Activated CD4-positive, alpha-beta T cell treated with anti-CD3 and anti-CD28 coated beads, Interleukin-2, Interleukin-6, amounts not matched to agents 100 ng/mL and 50 ng/mL, durations not matched to agents 16 hours and 8 hours (primary cell): ENCODE data around the gene SUSD3.
"Not testable (repeated sequence)": the region's sequence is repeated elsewhere in the genome, so short reads cannot be mapped to it uniquely, and the experiment has no call there.

ENCODE experiments used
- DNase-seq: peaks from one replicate; pipeline ENCODE4 v3.0.0-alpha.2; 2020

The SUSD3 gene

DNA sequence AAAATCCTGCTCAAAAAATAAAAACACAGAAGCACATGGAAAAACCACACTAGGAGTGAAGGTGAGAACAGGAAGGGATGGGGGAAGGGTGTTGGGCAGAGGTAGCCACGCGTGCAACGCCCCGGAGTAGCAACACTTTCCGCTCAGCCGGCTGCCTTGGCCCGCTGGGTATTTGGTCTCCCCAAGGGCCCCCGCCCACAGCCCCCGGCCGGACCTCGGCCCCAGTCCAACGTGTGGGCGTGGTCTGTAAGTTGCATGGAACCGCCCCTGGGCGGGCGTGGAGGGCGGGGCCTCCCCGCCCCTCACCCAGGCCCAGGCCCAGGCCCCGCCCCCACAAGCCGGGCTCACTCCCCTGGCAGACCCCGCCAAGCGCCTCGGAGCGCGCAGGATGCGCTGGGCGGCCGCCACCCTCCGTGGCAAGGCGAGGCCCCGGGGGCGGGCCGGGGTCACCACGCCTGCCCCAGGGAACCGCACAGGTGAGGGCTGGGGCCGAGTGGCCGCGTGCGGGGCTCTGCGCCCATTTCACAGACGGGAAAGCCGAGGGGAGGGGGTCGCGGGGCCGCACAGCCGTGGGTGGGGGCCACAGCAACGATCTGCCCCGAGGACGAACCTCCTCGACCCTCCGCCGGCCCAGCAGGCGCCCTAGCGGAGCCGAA lies at the start of gene SUSD3:
SUSD3 (plus strand) TSS at position 347 of the 656 bp plus-strand sequence; CDS start at position 389, 42 bp downstream.
- peak; percentile 81 for DNase-seq

DNA sequence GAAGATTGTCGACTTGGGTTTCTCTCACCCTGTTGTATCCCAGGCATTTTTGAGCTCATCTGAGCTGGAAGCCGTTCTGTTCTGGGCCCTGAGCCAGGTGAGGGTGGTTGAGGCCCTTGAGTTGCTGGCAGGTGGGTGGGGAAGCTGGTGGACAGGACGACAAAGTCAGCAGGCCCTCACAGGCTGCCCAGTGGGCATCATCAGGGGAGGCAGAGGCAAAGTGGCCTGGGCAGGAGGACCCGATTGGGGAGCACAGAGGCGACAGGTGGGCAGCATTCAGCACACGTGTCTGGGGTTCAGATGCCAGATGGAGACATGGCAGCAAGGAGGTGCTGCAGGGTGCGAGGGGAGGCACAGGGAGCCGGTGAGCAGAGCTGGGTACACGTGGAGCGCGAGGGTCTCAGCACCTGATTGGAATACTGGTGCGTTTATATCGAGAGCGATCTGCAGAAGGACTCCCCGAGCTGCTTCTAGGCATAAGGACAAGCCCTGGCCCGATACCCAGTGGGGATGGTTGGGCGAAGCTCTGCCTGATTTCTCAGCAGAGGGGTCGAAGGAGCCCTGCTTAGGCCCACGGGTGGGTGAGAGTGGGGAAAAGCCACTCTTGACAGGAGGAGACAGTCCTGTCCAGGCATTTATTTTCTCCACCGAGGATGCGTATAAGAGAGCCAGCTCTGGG lies 49.0 kb upstream of the SUSD3 start:
- DNase-seq, result no peak

DNA sequence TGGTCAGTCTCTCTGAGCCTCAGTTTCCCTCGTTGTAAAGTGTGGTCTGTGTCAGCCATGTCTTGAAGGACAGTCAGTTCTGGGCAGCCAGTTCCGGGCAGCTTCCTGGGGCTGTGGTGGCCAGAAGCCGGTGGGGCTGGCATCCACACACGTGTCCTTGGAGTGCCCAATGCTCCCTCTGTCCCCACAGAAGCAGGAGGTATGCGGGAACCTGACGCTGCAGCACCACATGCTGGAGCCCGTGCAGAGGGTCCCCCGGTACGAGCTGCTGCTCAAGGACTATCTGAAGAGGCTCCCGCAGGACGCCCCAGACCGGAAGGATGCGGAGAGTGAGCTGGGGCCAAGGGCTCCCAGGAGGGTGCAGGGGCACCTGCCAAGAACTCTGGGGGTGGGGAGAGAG lies 48.4 kb upstream of the SUSD3 start:
- DNase-seq, result no peak

DNA sequence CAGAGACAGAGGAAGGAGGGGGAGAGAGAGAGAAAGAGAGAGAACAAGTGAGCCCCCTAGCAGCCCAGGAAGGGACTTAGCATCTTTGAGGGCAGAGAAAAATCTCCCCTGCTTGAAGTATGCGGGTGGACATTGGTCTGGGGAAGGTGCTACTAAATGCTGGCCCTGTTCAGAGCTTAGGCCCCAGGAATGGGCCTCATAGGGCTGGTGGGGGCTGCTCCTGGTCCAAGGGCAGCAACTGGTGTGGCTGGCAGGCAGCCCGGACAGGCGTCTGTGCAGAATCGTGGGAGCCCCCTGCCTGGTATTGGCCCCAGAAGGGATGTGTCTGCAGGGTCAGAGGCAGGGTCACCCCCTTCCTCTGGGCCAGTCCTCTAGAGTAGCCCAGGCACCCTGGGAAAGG lies 47.8 kb upstream of the SUSD3 start:
- DNase-seq, result no peak

DNA sequence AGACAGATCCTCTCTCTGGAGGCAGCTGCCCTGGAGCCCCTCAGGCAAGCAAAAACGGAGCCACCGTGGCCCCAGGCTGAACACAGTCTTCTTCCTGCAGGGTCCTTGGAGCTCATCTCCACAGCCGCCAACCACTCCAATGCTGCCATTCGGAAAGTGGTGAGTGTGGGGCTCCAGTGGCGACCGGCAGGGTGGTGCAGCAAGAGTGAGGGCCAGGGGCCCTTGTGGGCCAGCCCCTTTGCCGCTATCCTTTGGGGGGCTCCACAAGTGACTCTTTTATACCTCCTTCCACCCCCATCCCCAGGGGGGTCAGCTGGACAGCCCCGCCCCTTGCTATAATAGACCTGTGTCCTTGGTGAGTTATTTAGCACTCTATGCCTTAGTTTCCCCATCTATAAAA lies 47.4 kb upstream of the SUSD3 start:
- DNase-seq, result no peak

DNA sequence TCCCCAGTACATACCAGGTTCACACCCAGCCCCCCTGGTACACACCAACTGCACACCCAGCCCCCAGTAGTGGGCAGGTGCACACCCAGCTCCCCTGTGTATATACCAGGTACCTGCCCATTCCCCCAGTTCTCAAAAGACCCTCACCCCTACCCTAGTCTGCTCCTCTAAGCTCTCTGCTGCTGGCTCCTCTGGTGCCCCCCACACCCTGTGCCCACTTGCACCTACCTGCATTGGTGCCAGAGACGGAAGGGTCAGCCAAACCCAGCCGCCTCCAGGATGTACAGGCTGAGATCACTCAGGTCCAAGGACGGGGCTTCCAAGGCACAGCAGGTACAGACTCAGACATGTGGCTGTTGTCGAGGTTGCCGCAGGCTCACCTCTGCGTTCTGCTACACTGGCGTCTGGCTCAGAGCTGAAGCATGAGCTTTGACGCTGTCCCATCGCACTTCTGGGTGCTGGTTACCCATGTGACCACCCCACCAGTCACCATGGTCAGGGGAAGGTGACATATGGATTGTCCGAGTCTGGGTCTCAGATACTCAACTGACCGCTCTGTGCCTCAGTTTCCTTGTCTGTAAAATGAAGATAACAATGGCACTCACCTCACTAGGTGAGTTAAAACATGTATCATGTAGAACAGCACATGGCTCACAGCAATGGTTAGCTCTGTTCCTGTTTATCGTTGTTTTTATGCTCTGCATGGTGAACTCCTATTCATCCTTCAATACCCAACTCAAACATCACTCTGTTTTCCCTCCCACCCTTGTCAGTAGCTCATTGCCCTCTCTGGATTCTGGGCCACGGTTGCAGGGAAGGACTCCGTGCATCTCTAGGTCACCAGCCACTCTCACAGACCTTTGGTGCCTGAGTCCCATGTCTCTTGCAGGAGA lies 45.3 kb upstream of the SUSD3 start:
- DNase-seq, result no peak

DNA sequence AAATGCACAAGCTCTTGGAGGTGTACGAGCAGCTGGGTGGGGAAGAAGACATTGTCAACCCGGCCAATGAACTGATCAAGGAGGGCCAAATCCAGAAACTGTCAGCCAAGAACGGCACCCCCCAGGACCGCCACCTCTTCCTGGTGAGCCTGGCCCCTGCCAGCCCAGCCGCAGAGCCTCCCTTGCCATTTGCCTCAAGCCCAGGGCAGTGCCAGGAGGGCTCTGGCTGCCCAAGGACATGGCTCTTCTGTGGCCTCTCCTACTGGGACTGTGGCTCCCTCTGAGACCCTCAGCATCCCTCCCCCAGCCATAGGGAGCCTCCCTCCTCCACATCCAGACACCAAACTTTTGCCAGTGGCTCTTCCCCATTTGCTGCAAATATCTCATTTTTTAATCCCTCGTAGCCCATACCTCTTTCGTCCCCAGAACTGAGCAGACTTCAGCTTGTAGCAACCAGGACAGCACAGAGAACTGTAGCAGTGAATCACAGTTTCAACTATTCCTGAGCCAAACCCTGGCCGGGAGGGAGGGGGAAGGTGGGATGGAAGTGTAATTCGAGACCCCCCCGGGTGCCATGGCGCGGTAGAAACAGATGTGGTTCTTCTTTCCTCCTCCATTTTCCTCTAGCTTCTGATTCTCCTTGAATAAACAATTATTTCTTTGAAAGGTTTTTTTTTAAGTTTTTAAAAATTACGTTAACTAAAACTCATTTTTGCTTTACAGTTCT lies 44.5 kb upstream of the SUSD3 start:
- no peak for DNase-seq

DNA sequence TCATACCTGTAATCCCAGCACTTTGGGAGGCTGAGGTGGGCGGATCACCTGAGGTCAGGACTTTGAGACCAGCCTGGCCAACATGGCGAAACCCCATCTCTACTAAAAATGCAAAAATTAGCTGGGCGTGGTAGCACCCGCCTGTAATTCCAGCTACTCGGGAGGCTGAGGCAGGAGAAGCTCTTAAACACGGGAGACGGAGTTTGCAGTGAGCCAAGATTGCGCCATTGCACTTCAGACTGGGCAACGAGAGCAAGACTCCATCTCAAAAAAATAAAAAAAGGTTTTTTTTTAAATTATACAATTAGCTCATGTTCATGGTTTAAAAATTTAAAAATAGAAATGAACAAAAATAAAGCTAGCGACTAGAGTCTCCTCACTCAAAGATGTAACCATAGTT lies 43.3 kb upstream of the SUSD3 start:
- not testable (repeated sequence) for DNase-seq

DNA sequence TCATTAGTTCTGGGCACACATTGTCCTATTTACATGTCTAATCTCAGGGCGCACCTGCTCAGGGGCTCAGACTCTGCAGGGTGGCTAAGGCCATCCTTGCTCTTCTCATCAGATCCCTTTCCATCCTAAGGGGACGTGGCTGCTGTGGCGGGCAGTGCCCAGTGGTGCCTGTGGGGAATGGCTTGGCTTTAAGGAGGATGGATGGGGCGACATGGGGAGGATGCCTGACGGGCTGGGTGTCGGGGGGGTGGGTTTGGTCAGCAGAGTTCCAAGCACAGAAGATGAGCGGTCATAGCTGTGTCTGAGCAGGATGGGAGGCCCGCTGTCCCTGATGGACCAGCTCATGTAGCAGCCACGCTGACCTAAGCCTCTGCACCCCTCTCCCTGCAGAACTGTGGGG lies 40.9 kb upstream of the SUSD3 start:
- no peak for DNase-seq

DNA sequence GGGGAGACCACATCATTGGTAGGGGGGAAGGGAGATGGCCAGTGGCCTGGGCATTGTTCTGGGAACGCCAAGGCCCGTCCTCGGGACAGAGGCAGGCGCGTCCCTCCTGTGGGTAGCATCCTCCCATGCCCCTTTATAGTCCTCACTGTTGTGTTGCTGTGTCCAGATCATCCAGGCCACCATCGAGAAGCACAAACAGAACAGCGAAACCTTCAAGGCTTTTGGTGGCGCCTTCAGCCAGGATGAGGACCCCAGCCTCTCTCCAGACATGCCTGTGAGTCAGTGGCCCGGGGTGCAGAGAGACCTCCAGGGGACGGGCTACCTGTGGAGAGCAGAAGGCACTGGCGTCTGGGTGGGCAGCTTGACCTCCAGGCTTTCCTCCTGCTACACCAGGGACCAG lies 38.4 kb upstream of the SUSD3 start:
- DNase-seq, result no peak

DNA sequence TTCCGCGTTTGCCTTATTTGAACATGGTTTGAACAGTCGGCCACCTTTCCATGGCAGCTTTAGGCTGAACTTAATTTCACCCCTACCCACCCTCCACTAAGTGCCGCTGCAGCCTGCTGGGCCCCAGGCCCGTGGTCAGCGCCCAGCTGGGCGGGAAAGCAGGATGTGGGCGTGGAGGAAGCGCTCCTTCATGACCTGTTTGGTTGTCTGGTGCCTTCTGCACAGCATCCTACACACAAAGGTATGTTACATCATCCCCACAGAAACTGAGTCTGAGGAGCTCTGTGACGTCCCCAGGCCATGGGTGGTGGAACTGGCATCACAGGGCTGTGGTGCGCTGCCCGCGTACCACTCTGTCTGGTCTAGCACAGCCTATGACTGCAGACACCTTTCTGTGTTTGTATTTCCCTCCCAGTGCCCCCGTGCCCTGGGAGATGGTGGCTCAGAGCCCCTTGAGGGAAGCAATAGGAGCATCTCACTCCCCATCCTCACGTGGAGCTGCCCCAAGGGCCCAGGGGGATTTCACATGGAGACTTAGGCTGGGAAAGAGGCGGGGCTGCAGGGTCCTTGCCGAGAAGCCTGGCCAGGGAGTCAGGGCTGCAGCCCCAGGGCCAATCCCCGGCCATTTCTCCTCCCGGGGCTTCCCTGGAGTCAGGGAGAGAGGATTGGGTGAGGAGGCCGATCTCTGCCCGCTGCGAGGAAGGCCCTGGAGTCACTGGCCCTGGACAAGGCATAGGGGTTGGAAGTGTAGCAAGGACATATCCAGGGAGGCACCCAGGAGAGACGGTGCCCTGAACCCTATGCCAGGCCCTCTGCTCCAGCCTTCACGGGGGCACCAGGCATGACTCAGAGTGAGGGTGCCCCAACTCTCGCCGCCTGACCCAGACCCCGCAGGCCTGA lies 37.5 kb upstream of the SUSD3 start:
- DNase-seq, result peak; percentile 53

DNA sequence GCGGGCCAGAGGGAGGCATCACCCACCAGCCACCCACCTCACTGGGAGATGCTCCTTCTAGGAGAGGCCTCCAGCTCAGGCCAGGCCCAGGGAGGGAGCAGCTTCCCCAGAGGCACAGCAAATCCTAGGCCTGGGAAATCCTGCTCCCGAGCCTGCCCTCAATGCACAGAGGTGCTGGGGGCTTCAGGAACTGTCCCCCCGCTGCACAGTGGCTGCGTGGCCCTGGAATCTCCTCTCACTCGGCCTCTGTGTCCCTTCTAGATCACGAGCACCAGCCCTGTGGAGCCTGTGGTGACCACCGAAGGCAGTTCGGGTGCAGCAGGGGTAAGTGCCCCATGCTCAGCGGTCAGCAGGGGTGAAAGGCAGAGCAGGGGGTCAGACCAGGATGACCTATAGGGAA lies 36.4 kb upstream of the SUSD3 start:
- DNase-seq, result no peak

DNA sequence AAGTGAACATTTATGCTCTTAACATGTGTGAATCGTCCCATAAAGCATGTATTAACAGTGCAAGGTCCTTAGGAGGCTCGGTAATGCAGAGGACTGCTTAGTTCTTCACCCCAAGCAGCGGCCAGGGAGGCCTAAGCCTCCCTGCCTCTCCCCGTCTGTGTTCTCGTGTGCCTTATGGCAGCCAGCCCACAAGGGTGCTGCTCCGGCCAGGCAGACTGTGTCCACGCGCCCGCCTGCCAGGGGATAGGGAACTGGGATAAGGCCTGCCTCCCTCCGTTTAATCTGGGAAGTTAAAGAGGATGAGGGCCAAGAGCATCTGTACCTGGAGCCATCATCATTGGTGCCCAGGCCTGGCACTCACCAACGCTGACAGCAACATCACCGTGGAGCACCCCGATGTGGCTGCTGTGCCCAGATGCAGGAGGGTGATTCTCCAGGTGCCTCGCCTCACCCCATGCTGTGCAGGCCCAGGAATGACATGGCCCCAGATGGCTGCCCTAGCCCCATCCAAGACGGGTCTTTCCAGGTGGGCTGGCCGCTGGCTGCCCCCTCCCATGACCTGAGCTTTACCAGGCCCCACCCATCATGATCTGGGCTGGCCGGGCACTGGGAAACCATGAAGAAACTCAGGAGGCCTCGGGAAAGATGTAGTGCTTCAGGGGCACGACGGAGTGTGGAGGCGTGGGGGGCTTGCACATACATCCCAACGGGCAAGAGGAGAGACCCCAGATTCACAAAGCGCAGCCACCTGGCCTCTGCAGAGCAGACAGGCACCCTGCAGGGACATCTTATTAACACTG lies 35.6 kb upstream of the SUSD3 start:
- no peak for DNase-seq

DNA sequence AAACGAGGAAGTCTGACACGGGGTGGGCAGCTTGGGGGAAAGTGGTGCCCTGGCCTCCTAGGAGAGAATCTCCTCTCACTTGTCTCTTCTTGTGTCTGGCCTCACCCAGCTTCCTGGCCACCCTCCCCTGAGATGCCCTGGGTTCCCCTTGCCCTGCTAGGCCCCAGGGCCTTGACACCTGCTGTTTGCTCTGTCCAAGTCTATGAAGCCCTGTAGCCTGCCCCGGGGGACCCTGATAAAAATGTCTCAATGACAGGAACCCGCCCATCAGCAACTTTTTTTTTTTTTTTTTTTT lies 35.0 kb upstream of the SUSD3 start:
- DNase-seq, result no peak

DNA sequence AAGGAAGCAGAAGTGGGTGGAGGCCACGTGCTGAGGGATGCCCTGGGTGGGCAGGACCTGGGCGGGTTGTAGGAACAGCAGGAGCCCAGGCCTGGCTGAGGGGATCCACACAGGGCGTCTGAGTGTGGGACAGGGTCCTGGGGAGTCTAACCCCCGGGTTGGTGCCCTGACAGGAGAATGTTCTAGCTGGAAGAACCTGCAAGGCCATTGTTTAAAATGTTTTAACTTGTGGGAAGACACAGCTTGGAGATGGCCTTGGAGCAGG lies 33.9 kb upstream of the SUSD3 start:
- no peak for DNase-seq

DNA sequence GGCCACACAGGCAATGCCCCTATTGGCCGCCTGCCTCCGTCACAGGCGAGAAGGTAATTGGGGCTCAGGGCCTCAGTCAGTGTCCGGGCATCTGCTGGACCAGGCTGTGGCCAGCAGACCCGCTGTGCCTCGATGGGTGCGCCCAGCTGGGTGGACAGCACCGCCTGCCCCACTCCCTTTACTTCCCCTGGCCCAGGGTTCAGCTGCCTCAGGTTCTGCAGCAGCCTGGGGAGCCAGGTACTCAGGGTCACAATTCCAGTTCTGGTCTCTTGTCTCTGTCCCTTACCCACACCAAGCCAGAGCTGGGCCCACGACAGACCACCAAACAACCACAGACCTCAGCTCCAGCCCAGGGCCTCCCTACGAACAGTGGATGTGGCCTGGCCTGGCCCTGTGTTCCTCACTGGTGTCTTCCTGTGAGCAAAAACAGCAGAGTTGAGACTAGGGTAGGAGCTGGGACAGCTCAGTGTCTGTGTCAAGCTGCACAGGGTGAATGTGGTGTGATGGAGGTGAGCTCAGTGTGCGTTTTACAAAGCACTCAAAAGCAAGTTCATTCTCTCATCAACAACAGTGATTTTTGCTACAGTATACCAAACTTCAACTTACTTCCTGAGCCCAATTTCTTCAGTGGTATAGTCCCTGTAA lies 33.4 kb upstream of the SUSD3 start:
- DNase-seq, result no peak

DNA sequence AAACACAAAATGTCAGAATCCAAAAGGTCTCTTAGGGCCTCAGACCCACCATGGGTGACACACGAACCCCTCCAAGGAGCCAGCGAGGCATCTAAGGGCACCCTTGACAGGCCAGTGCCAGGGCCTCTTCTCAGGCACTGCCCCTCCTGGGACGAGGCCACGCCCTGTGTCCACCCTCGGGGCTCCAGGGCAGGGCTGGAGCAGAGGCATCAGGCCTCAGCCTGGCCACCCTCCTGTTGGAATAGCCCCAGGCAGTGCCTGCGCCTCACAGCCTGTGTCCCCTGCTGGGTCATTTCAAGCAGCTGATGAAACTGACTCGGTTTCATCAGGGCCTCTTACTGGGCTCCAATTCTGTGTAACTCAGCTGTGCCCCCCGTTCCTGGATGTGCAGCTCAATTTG lies 32.8 kb upstream of the SUSD3 start:
- no peak for DNase-seq

DNA sequence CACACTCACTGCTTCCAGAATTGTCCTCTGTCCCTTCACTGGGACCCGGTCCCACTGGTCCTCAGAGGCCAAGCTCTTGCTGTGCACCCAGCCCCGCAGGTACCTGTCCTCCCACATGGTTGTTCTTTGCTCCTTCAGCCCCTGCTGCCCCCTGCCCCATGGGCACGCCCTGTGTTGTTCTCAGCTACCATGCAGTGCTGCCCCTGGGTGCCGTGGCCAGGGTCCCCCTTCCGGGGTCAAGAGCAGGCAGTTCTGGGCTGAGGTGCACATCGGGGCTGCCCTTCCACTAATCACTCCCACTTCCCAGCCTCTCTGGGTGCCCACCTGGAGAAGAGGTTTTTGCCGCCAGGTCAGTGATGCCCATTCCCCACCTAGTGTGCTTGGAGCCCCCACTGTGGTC lies 31.9 kb upstream of the SUSD3 start:
- no peak for DNase-seq

DNA sequence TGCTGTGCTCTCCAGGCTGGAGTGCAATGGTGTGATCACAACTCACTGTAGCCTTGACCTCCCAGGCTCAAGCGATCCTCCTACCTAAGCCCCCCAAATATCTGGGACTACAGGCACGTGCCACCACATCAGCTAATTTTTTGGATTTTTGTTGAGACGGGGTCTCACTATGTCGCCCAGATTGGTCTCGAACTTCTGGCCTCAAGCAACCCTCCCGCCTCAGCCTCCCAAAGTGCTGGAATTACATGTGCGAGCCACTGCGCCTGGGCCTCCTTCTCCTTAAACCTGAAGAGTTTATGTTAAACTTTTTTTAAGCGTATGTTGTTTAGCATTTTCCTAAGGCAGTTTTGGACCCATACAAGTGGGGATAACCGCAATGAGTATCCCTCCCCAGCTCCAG lies 30.8 kb upstream of the SUSD3 start:
- DNase-seq, result no peak

DNA sequence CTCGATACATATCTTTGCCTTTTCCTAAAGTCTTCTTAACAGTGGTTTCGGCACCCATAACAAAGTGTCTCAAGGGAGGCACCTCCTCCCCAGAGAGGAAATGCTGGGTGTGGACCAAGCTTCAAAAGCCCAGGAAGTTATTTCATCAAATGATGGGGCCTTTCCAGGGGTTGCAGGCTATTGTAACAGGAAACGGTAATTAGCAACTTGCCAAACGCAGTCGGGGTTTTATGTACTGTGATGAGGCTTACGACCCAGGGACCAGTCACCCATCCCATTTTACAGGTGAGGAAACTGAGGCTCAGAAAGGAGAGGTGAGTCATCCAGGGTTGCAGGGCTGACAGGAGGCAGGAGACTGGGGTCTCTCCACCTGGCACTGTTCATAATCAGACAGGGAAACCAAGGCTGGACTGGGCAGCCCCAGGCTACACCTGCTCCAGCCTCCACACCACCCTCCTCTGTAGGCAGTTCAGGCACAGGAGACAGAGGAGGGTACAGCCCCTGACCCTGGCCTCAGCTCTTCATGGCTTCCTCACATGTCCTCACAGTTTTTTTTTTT lies 30.0 kb upstream of the SUSD3 start:
- DNase-seq, result peak; percentile 81
